ENCODE data around the gene USP11. TPM values are rescaled to one million over a fixed set of nuclear protein-coding genes. Genes with fewer than 3 reads are reported as not detected.

Gene USP11
- total RNA-seq, 1 experiment from 2014 or later, result 153 TPM

- H3K14ac ChIP-seq (ENCODE audit: insufficient read depth, low read length), result no peak overlapping the region
- no peak overlapping the region for H2AFZ ChIP-seq (ENCODE audit: low read length)
- no peak overlapping the region for H4K91ac ChIP-seq (ENCODE audit: insufficient read length, low read depth, low read length)
- H3T11ph ChIP-seq (ENCODE audit: low read length), result no peak overlapping the region
- peaks cover 2% of the 10 kb centered on the region for H3K79me1 ChIP-seq (ENCODE audit: insufficient read depth, low read depth, low read length, poor library complexity, severe bottlenecking)
- H2BK12ac ChIP-seq (ENCODE audit: insufficient read length, low read depth, low read length), result no peak overlapping the region
- no peak overlapping the region for H2AK5ac ChIP-seq (ENCODE audit: insufficient read length, low read length)
- peaks cover 6% of the 10 kb centered on the region; the same call in 1 of the 2 replicates for H3K79me2 ChIP-seq (ENCODE audit: insufficient read depth, low read length)
- H3K9me3 ChIP-seq (ENCODE audit: control insufficient read depth, low read depth, low read length), result no peaks in the 10 kb centered on the region
- Mint-ChIP-seq H3K4me3 (no peak overlapping the region), H3K4me1 (peaks cover under 1 to 5% of the 10 kb centered on the region in 2 experiments; a peak in 3 of 4 replicates), H3K9me3 (no peaks in the 10 kb centered on the region; a peak in 1 of 5 replicates), H3K36me3 (ENCODE audit: insufficient read depth in 1 of 3, low read depth in 3 of 3) (peaks cover 48 to 62% (median 59%) of the 10 kb centered on the region in 3 experiments; a peak in 6 of 7 replicates), H3K27ac (no peak overlapping the region), H3K27me3 (ENCODE audit: low read depth) (peaks cover 1% of the 10 kb centered on the region; the same call in 1 of the 2 replicates)
- H3K27me3 ChIP-seq (ENCODE audit: insufficient read depth, low read length), result no peaks in the 10 kb centered on the region
- H3K4me2 ChIP-seq (ENCODE audit: insufficient read depth, insufficient read length, low read length), result no peak overlapping the region
- no peak overlapping the region for H2BK20ac ChIP-seq (ENCODE audit: low read depth, low read length, poor library complexity, severe bottlenecking)
- no peak overlapping the region for H2BK120ac ChIP-seq (ENCODE audit: low read depth, low read length, poor library complexity, severe bottlenecking)
- no peak overlapping the region for H3K9ac ChIP-seq (ENCODE audit: extremely low read depth, insufficient read length, low read length)
- H3K27ac ChIP-seq (ENCODE audit: insufficient read length, low read depth, low read length), result no peak overlapping the region
- H3K4ac ChIP-seq (ENCODE audit: low read depth, low read length), result no peak overlapping the region
- H3K18ac ChIP-seq (ENCODE audit: insufficient read length, low read depth, low read length), result no peak overlapping the region
- H2BK5ac ChIP-seq (ENCODE audit: insufficient read length, low read length), result no peak overlapping the region
- no peak for DNase-seq
- no peaks in the 10 kb centered on the region for H3K23me2 ChIP-seq (ENCODE audit: insufficient read length, low read depth, low read length, poor library complexity, severe bottlenecking)
- H4K5ac ChIP-seq (ENCODE audit: insufficient read length, low read depth, low read length), result no peak overlapping the region
- H4K20me1 ChIP-seq (ENCODE audit: control insufficient read depth, insufficient read depth, insufficient read length), result no peaks in the 10 kb centered on the region
- no CpG with 5 or more reads among the region's 7 CpGs for WGBS (ENCODE audit: extremely low coverage, insufficient read length, low lambda C conversion rate)
- TF ChIP-seq, protein P1, sequence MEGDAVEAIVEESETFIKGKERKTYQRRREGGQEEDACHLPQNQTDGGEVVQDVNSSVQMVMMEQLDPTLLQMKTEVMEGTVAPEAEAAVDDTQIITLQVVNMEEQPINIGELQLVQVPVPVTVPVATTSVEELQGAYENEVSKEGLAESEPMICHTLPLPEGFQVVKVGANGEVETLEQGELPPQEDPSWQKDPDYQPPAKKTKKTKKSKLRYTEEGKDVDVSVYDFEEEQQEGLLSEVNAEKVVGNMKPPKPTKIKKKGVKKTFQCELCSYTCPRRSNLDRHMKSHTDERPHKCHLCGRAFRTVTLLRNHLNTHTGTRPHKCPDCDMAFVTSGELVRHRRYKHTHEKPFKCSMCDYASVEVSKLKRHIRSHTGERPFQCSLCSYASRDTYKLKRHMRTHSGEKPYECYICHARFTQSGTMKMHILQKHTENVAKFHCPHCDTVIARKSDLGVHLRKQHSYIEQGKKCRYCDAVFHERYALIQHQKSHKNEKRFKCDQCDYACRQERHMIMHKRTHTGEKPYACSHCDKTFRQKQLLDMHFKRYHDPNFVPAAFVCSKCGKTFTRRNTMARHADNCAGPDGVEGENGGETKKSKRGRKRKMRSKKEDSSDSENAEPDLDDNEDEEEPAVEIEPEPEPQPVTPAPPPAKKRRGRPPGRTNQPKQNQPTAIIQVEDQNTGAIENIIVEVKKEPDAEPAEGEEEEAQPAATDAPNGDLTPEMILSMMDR (conservative IDR thresholded peaks at IDR 0.05), result no peak
- H3K56ac ChIP-seq (ENCODE audit: insufficient read length, low read depth, low read length), result no peak overlapping the region
- no peaks in the 10 kb centered on the region for H3K4me1 ChIP-seq (ENCODE audit: insufficient read depth, low read length)
- no peak overlapping the region for H4K8ac ChIP-seq (replicated peaks; ENCODE audit: insufficient read length, low read depth, low read length)
- H2BK15ac ChIP-seq (ENCODE audit: low read depth, low read length), result no peak overlapping the region
- H3K23ac ChIP-seq (ENCODE audit: insufficient read length, low read depth, low read length), result no peak overlapping the region
These were observed 7.8 kb downstream of the USP11 start for GRCh38 chrX:47240619-47241018.
